ENCODE data around the gene PAK4.
"Not testable (repeated sequence)": the region's sequence is repeated elsewhere in the genome, so short reads cannot be mapped to it uniquely, and the experiment has no call there.

The PAK4 gene

GRCh38 chr19:39206122-39206521 lies 80.5 kb downstream of the PAK4 start:
- DNase-seq (ENCODE audit: low read depth in 2 of 2) = no peak

- no peak for DNase-seq (ENCODE audit: low read depth in 2 of 2)
Observed at GRCh38 chr19:39207293-39207836, 81.8 kb downstream of the PAK4 start.

GRCh38 chr19:39208175-39208795 lies 82.7 kb downstream of the PAK4 start:
- DNase-seq (ENCODE audit: low read depth in 2 of 2) = no peak

- no peak for DNase-seq (ENCODE audit: low read depth in 2 of 2)
Observed at GRCh38 chr19:39209196-39209595, 83.6 kb downstream of the PAK4 start.

GRCh38 chr19:39211731-39212374 lies 86.3 kb downstream of the PAK4 start:
- DNase-seq (ENCODE audit: low read depth in 2 of 2) = no peak

- no peak for DNase-seq (ENCODE audit: low read depth in 2 of 2)
Observed at GRCh38 chr19:39212375-39212742, 86.8 kb downstream of the PAK4 start.

GRCh38 chr19:39215323-39215722 lies 89.7 kb downstream of the PAK4 start:
- DNase-seq (ENCODE audit: low read depth in 2 of 2) = not testable (repeated sequence)

GRCh38 chr19:39217094-39217493 lies 91.5 kb downstream of the PAK4 start:
- DNase-seq (ENCODE audit: low read depth in 2 of 2) = no peak

GRCh38 chr19:39218230-39219007 lies 92.8 kb downstream of the PAK4 start:
- DNase-seq (ENCODE audit: low read depth in 2 of 2) = no peak

GRCh38 chr19:39219108-39219507 lies 93.5 kb downstream of the PAK4 start:
- DNase-seq (ENCODE audit: low read depth in 2 of 2) = not testable (repeated sequence)

GRCh38 chr19:39223703-39224279 lies 98.2 kb downstream of the PAK4 start:
- DNase-seq (ENCODE audit: low read depth in 2 of 2) = no peak

- no peak for DNase-seq (ENCODE audit: low read depth in 2 of 2)
Observed at GRCh38 chr19:39224910-39225309, 99.3 kb downstream of the PAK4 start.
